Heart left ventricle (tissue), 13 donors: ENCODE results near the gene KRT1.

Experiments used
- POLR2A ChIP-seq, 2 donors: fragments of 450-650 bp; IDR thresholded peaks; one replicate each; pipeline ENCODE4 v1.6.1; 2017; ENCODE audit warnings: antibody characterized with exemption in 2 of 2, mild to moderate bottlenecking in 2 of 2, moderate library complexity in 2 of 2
- TF ChIP-seq, protein P1 (sequence below), 12 donors: fragments of 200-600 bp; sonication (generic) in 4 of 12; IDR thresholded peaks; one replicate each; pipeline versions ENCODE4 v1.5.0 to v1.8.0; 2018 to 2022; ENCODE audit warnings: antibody characterized with exemption in 12 of 12, mild to moderate bottlenecking in 5 of 12
- donor health status: ischemic (EF 13 %, LVEDD 7.1; RV severe dilation, severe dysfunction).
- donor health status: DM: no; HTN: yes; CAD: no.
- donor health status: DM: no; HTN: no; CAD: no.
- donor health status: ischemic (EF 25% LVEDD 6.9; RV normal size, moderate dysfunction).
- donor health status: ischemic (EF 25% LVEDD 5.7; RV mildly dilated, moderate dysfunction).
- donor health status: ischemic (EF 35%, LVEDD 5.7; RV mildly dilated, moderate dysfunction).
- donor health status: nonischemic (EF 11% LVEDD 7.7; RV severe dilation, severe dysfunction).
- donor health status: DM: yes; HTN: yes; CAD: no.
- donor health status: PGD.
- donor health status: ischemic (EF 29% LVEDD 5.4; RV normal size, mild dysfunction).
- donor health status: nonischemic (EF 23%, LVEDD 6.1; RV moderate dilation, normal function).

DNA sequence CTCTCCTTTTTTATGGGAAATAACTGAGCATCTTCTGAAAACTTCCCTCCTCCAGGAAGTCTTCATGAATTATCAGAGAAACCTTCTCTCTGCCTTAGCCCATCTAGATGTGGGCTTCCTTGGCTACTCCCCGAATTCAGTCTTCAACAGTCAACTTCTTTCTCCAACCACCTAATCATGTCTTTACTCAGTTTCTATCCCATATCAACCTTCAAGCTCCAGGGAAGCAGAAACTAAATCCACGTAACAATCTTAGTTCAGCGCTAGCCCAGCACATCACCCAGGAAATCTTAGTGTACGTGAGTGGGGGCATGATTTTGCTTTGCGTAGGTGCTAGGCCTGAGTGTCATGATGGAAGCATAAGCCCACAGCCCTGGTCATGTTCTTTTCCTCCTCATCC, 35.9 kb upstream of the KRT1 start:
- TF ChIP-seq, protein P1, sequence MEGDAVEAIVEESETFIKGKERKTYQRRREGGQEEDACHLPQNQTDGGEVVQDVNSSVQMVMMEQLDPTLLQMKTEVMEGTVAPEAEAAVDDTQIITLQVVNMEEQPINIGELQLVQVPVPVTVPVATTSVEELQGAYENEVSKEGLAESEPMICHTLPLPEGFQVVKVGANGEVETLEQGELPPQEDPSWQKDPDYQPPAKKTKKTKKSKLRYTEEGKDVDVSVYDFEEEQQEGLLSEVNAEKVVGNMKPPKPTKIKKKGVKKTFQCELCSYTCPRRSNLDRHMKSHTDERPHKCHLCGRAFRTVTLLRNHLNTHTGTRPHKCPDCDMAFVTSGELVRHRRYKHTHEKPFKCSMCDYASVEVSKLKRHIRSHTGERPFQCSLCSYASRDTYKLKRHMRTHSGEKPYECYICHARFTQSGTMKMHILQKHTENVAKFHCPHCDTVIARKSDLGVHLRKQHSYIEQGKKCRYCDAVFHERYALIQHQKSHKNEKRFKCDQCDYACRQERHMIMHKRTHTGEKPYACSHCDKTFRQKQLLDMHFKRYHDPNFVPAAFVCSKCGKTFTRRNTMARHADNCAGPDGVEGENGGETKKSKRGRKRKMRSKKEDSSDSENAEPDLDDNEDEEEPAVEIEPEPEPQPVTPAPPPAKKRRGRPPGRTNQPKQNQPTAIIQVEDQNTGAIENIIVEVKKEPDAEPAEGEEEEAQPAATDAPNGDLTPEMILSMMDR (IDR thresholded peaks at IDR 0.05), result no peak
- TF ChIP-seq POLR2A (IDR thresholded peaks at IDR 0.05), result no peak
